Suppressor macrophage (primary cell): Measurements from ENCODE around the gene NBAS.
"Not testable (repeated sequence)": the region's sequence is repeated elsewhere in the genome, so short reads cannot be mapped to it uniquely, and the experiment has no call there.

Source experiments
- DNase-seq, 4 experiments: peaks; one replicate each; pipeline ENCODE4 v3.0.0-alpha.2; 2020 to 2022

Gene NBAS

DNA sequence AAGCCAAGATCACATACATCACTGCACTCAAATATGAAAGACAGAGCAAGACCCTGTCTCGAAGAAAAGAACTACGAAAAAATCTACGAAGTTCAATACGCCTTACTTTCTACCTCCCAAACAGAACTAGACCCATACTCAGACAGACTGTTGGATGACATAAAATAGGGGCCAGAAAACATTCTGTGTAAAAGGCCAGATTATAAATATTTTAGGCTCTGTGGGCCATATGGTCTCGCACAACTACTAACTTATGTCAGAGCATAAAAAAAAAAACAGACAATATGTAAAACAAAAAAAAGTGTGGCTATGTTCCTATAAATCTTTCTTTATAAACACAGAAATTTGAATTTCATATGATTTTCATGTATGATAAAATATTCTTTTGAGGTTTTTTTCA, 40.8 kb downstream of the NBAS start:
- DNase-seq = no peak

DNA sequence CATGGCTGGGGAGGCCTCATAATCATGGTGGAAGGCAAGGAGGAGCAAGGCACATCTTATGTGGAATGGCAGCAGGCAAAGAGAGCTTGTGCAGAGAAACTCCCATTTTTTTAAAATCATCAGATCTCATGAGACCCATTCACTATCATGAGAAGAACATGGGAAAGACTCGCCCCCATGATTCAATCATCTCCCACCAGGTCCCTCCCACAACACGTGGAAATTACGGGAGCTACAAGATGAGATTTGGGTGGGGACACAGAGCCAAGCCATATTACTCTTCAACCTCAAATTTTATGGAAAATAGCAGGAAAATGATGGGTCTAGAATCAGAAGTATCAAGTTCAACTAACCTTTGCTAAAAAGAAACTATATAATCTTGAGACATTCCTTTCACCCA, 42.4 kb downstream of the NBAS start:
- not testable (repeated sequence) for DNase-seq

DNA sequence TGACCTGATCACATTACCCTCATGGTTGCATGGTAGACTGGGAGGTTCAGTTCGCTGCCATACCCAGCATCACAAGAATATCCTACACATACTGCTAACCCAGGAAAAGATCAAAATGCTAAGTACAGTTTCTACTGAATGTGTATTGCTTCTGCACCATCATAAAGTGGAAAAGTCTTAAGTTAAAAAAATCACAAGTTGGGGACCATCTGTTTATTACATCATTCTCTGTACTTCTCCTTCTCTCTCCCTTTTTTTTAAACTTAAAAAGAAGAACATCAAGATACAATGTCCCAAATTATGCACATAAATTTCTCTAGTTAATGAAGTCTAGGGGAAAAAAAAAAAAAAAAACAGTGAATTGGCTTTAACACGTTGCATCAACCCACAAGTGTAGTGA, 43.3 kb downstream of the NBAS start:
- peak in 2 of 4 experiments; percentile 12 to 31 for DNase-seq

DNA sequence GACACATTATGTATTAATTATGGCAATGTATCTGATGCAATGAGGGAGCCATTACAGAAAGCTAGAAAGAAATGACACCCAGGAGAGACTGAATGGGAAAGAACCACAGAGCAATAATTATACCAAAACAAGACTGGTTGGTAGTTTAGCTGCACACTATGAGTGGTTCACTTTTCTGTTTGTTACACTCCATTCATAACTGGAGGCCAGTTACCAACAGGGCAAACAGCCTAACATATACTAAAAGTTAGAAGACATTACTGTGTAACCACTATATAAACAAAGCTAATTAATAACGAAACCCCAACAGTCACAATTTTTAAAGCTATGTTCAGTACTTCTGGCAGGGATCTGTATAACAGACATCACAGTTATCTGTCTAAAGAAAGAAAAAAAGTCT, 49.4 kb downstream of the NBAS start:
- no peak for DNase-seq

DNA sequence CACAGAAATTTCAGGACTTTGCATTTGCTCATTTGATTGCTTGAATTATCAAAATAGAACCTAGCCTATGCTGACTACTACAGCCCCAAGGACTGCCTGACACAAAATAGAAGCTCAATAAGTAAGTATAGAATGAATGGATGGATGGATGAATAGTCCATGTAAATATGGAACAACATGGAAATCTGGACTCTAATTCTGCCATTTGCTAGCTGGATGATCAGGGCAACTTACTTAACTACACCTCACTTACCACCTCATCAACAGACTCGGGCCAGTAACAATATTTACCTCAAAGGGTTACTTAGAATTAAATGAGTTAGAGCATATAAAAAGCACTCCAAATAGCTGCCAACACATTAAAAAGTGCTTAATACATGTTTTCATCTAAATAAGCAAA, 50.6 kb downstream of the NBAS start:
- no peak for DNase-seq

DNA sequence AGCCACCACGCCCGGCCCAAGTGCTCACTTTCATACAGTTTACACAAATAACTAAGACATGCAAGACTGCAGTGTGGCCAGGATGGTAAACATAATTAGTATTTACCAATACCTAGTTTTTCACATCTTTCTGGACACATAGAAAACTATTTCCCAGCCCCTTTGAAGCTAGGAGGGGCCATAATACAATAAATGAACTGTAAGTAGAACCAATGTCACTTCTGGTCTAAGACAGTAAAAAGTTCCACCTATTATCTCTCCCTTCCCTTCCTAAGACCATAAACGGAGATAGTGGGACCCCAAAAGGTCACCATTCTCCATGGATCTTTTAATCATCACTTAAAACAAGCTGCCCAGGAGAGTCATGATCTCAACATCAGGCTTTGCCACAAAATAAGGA, 51.0 kb downstream of the NBAS start:
- DNase-seq = no peak

DNA sequence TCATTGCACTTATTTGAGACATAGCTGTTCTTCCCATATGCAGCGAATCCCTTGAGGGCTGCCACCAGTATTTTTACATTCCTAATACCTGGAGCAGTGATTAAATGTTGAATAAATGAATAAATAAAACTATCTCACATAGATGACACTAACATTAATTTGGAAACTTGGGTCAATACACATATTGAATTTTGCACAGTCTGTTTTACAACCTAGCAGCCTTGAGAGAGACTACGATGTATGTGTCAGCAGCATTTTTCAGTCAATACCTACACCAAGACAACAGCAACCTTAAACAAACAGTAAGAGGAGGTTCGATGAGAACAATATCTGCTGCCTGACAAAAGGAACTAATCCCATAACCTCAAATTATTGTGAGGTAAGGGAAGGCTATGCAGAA, 53.4 kb downstream of the NBAS start:
- no peak for DNase-seq

DNA sequence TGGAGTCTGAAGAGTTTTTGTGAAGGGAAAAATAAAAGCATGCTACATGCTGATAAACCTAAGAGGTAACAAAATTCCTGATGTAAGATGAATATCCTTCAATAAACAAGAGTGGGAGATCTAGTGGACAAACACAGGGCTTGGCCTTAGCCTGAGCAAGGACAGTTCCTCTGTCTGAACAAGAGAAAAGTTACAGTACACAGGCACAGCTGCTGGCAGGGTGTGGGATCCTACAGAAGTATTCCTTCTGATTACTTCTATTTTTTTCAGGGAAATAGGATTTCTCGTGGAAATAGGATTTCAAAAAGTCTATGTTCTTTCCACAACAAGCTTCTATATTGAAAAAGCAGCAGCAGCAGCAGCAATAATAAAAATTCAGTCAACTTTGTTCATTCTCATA, 54.1 kb downstream of the NBAS start:
- DNase-seq = no peak

DNA sequence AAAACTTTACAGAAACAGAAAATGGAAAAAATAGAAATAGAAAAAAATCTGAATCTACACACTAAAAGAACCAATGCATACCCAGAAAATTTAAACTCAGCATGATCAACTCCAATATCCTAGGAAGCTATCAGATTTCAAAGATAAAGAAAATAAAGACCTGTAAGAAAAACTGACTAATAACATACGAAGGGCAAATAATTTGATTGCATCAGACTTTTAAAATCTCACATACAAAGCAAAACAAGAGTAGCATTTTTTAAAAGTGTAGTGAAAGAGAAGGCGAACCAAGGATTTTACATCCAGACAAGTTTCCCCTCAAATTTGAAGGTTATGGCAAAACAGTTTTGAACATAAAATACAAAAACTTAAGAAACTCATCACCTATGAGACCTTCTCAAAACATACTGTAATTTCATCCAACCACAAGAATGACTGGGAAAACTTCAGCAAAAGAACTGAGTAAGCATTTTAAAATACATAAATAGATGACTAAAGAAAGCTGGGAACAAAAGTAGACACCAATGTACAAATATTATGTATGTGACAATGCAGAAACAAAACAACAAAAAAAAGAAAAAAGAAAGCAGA, 54.8 kb downstream of the NBAS start:
- no peak for DNase-seq

DNA sequence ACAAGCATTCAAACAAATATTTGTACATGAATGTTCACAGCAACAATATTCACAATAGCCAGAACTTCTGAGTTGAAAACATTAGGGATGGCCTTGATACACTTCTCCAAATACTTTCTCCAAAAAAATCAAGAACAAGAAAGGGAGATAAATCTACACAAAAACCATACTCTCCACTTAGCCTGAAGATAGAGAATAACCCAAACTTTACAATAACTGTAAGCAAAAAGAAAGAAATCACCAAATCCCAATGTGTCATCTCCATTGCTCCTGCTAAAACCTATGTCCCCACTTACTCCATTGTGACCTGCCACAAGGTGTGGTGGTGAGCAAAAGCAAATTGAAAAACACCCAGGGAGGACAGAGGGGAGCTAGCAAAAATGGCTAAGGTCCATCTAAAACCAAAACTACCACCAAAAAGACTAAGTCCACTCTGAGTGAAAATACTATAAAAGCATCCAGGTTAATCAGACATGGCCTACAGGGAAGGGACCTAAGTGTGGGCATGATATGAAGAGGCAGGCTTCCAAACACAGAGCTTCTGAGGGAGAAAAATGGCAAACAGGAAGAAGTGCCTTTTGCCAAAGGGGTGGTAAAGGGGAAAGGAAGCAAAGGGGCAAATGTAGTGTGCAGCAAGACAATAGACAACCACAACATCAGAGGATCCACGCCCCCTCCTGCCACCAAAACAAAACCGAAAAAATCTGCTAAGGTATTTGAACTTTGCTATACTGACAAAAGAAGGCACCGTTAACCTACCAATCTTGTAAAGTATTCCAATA, 56.1 kb downstream of the NBAS start:
- no peak for DNase-seq

DNA sequence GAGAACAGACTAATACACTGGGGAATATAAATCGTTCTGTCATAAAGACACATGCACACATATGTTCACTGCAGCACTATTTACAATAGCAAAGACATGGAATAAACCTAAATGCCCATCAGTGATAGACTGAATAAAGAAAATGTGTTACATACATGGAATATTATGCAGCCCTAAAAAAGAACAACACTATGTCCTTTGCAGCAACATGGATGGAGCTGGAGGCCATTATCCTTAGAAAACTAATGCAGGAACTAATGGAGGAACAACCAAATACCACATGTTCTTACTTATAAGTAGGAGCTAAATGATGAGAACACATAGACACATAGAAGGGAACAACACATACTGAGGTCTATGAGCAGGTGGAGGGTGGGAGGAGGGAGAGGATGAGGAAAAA, 61.9 kb downstream of the NBAS start:
- DNase-seq = not testable (repeated sequence)

DNA sequence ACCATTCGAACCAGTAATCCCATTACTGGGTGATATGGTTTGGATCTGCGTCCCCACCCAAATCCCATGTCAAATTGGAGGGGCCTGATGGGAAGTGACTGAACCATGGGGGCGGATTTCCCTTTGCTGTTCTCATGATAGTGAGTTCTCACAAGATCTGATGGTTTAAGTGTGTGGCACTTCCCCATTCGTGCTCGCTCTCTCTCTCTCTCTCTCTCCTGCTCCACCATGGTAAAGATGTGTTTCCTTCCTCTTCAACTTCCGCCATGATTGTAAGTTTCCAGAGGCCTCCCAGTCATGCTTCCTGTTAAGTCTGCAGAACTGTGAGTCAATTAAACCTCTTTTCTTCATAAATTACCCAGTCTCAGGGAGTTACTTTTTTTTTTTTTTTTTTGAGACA, 62.6 kb downstream of the NBAS start:
- DNase-seq = peak; percentile 6 to 52 (median 23)

DNA sequence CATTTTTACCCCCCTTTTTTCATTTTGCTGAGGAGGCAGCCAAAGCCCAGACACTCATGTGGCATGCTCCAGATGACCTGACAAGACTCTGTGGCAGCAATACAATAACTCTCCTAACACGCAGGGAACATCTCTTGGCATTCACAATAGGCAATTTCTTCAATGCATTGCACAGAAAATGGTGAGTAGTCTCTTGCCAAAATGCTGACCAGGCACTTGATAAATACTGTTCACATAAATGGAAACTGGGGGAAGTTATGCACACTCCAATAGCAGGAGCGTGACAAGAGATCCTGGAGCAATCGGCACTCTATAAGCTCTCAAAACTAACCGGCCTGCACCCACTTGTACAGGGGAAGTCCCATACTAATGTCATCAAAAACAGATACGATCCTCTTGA, 66.3 kb downstream of the NBAS start:
- no peak for DNase-seq

DNA sequence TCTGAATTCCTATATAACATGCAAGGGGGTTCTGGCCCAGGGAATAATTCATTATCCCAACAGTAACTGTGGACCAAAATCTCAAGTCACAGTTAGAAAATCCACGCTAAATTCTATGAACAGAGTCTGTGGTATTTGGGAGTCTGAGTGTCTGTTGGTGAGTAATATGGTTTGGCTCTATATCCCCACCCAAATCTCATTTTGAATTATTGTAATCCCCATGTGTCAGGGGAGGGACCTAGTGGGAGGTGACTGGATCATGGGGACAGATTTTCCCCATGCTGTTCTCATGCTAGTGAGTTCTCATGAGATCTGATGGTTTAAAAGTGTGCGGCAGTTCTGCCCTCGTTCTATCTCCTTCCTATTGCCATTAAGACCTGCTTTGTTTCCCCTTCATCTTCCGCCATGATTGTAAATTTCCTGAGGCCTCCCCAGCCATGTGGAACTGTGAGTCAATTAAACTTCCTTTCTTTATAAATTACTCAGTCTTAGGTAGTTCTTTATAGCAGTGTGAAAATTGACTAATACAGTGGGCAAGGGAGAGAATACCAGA, 68.3 kb downstream of the NBAS start:
- DNase-seq = no peak

DNA sequence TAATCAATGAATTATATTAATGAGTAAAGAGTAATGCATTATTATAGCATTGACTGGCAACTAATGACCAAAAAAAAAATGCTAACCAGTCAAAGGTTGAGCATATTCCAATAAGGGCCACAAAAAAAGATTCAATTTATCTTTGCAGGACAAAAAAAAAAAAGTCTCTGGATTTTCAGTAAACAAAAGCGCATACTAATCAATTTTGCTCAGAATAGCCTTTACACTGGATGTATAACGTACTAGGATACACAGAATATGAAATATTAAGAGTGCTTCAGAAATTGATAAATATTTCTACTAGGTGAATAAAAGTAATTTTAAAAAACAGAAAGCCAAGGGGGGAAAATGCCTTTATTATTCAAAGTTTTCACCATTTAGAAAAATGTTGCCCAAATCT, 74.4 kb downstream of the NBAS start:
- no peak for DNase-seq

DNA sequence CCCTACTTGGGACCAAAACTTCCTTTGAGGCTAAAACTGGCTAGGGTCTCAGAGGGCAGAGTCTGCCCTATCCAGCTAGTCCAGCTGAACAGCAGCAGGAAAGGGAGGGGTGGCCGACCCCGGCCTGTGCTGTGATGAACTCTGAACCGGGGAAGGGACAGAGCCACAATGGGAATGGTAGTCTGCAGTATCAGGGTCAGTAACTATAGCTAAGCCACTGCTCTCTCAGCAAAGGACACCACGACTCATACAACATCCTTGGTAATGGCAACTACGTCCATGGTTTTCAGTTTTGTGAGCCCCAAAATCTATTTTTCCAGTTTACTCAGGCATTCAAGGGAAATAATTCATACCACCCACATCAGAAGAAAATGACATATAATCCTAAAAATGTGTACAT, 75.2 kb downstream of the NBAS start:
- no peak for DNase-seq

DNA sequence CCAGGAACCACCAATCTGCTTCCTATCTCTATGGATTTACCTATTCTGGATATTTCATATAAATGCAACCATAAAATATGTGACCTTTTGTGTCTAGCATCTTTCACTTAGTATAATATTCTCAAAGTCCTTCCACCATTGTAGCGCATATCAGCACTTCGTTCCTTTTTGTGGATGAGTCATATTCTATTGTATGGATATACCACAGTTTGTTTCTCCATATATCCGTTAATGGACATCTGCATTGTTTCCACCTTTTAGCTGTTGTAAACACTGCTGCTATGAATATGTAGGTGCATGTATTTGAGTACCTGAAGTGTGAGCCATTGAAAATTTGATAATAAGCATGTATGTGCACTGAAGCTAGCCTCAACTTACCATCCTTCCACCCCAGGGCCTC, 80.1 kb downstream of the NBAS start:
- no peak for DNase-seq

DNA sequence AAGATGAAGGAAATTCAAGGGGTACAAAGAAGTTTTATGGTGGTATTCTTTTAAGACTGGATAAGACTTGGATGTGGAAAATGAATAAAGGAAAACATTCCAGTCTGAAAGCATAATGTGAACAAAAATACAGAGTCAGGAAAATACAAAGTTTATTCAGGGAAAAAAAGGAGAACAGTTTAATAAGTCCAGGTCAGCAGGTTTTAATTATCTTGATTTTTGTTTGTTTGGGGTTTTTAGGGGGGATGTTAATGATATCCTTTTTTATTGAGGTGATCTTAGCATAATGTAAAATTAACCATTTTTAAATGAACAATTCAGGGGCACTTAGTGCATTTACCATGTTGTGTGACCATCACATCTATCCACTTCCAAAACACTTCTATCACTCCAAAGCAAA, 80.6 kb downstream of the NBAS start:
- DNase-seq = no peak

DNA sequence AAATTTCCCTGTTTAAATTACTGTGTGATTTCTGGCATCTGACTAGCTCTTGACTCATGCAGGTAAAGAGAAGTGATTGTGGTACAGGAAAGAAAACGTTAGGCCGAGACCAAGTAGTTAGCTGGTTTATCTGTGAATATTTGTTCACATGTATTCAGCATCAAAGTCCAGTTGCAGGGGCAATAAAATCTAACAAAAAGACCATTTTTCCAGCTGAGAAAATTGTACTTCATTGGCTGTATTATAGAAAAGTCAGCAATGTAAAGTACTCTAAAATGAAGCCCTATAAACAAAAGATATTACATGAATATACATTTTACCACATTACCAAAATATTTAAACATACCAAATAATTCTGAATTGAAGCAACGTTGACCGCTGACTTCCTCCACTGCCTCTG, 88.3 kb downstream of the NBAS start:
- DNase-seq = no peak

DNA sequence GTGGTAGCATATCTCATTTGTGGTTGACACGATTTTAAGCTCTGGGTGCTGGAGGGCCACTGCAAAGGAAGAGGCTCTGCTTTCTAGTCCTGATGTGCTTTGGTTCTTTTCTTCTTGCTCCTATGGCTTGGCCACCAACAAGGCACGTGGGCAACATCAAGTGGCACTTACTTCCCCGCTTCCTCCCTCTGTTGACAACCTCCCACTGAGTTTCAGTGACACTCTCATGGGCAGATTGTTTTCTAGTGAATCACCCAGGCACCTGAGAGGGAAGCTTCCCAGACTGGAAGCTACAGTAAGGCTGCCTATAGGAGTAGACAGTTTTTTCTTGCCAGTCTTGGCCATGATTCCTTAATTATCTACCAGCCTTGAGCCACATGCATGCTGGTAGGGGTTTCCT, 89.0 kb downstream of the NBAS start:
- no peak for DNase-seq

DNA sequence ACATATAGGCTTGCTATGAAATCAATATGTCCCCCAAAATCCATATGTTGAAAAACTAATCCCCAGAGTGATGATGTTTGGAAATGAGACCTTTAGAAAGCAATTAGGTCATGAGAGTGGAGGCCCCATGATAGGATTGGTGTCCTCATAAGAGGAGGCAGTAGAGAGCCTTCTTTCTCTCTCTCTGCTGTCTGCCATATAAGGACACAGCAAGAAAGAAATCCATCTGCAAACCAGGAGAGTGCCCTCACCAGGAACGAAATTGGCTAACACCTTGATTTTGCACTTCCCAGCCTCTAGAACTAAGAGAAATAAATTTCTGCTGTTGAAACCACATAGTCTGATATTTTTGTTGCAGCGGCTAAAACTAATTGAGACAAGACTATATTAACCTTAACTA, 89.5 kb downstream of the NBAS start:
- DNase-seq = no peak

DNA sequence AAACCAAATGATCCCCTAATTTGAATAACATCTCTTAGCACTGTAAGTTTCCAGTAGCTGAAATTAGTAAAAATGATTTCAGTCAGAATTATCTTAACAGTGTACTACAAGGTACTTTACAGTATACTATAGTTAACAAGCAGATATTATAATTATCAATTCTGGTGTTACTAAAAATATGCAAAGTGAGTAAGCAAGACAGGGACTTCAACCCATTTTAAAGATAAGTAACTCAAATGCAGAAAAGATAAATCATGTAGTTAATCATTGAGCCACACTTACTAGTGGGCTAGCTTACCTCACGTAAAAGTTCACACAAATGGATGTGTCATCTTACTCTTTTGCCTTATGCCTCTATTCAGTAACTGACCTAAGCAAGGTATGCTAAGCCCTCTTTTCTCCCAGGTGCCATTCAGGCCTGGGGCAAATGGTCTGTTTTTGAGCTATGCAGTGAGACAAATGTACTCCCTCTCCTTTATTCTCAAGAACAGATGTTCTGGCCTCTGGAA, 101.0 kb downstream of the NBAS start:
- no peak for DNase-seq

DNA sequence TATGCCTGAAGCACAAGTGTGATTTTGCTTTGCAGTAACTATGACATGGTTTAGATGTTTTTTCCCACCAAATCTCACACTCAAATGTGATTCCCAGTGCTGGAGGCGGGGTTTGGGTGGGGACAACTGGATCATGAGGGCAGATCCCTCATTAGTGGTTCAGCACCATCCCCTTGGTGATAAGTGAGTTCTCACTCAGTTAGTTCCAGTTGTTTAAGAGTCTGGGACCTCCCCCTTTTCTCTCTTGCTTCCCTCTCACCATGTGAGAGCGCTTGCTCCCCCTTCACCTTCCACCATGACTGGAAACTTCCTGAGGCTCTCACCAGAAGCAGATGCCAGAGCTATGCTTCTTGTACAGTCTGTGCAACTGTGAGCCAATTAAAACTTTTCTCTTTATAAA, 102.9 kb downstream of the NBAS start:
- no peak for DNase-seq

DNA sequence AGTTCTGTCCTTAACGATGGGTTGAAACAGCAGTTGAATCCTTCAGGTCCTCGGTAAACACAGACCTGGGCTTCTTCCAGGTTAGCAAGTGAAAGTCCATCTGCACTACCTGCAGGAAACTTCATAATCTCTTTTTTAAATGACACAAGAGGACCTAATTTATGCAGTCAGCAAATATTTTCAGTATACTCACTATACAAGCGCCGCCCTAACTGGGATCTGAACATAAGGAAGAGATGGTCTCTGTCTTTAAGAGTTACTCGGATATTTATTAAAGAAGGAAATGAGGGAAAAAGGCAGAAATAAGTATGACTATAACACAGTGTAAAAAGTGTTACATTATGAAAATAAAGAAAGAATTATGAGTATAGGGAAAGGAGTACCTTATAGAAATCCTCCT, 103.3 kb downstream of the NBAS start:
- no peak for DNase-seq
